GM18502 (cell line): ENCODE results near the gene ZNF350.
"Not testable (repeated sequence)": the region's sequence is repeated elsewhere in the genome, so short reads cannot be mapped to it uniquely, and the experiment has no call there.

Experiments
- ATAC-seq: cut with Tn5 transposase; IDR thresholded peaks from one replicate; pipeline ENCODE4 v1.9.1; 2021; ENCODE audit warnings: mild to moderate bottlenecking; ENCODE audit not compliant: unreplicated experiment, poor library complexity

Gene ZNF350

GRCh38 chr19:51986309-51987291 is at the start of gene ZNF350:
ZNF350 (minus strand) TSS chr19:51986840; CDS start chr19:51974360, 12,480 bp downstream.
- peak; percentile 82 for ATAC-seq

DNA sequence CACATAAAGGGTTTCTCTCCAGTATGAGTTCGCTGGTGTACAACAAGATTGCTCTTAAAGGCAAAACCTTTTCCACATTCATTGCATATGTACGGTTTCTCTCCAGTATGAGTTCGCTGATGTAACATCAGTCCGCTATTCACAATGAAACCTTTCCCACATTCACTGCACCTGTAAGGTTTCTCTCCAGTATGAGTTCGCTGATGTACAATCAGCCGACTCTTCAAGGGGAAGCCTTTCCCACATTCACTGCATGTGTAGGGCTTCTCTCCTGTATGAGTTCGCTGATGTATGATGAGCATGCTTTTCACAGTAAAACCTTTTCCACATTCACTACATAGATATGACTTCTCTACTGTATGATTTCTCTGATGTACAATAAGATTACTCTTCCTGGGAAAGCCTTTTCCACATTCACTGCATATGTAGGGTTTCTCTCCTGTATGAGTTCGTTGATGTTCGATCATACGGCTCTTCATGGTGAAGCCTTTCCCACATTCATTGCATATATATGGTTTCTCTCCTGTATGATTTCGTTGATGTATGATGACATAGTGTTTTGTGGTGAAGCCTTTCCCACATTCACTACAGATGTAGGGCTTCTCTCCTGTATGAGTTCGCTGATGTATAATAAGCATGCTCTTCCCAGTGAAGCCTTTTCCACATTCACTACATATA is 47.5 kb upstream of the ZNF350 start:
- ATAC-seq, result no peak

DNA sequence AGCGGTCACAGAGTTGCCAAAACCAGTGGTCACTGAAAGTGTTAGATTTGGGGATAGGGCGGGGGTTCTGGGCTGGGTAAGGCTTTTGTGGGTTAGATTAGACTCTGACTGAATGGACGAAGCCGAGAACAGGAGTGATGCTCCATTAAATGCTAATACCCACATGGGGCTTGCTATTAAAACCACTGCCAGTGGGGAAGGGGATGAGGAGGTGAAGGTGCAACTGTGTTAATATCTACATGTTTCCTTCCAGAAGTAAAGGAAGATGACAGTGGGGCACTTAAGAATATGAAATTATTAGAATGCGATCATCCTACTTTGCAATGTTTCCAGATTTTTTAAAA is 42.1 kb upstream of the ZNF350 start:
- ATAC-seq, result peak; percentile 43

- peak; percentile 89 for ATAC-seq
These were observed 41.6 kb upstream of the ZNF350 start, which contains the start of gene ZNF614 for GRCh38 chr19:52028027-52028779. ZNF614 (minus strand) TSS chr19:52028379; CDS start chr19:52025745, 2,634 bp downstream.

DNA sequence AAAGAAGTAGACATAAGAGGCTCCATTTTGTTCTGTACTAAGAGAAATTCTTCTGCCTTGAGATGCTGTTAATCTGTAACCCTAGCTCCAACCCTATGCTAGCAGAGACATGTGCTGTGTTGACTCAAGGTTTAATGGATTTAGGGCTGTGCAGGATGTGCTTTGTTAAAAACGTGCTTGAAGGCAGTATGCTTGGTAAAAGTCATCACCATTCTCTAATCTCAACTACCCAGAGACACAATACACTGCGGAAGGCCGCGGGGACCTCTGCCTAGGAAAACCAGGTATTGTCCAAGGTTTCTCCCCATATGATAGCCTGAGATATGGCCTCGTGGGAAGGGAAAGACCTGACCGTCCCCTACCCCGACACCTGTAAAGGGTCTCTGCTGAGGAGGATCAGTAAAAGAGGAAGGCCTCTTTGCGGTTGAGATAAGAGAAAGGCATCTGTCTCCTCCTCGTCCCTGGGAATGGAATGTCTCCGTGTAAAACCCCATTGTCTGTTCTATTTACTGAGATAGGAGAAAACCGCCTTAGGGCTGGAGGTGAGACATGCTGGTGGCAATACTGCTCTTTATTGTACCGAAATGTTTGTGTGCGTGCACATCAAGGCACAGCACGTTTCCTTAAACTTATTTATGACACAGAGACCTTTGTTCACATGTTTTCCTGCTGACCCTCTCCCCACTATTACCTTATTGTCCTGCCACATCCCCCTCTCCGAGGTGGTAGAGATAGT is 39.8 kb upstream of the ZNF350 start:
- not testable (repeated sequence) for ATAC-seq

GRCh38 chr19:52024478-52024877 is 37.8 kb upstream of the ZNF350 start:
- ATAC-seq, result not testable (repeated sequence)

DNA sequence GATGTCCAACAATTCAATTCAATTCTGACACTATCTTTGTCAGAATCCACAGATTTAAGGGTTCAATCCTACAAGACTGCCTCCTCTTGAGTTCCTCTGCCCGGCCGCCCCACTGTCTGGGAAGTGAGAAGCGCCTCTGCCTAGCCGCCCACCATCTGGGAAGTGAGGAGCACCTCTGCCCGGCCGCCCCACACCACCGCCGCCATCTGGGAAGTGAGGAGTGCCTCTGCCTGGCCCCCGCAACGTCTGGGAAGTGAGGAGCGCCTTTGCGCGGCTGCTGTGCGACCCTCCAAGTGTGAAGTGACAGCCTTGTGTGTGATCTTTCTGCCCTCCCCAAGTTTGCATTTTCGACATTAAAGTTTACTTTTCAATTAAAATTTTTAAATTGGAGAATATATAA is 35.6 kb upstream of the ZNF350 start:
- no peak for ATAC-seq

DNA sequence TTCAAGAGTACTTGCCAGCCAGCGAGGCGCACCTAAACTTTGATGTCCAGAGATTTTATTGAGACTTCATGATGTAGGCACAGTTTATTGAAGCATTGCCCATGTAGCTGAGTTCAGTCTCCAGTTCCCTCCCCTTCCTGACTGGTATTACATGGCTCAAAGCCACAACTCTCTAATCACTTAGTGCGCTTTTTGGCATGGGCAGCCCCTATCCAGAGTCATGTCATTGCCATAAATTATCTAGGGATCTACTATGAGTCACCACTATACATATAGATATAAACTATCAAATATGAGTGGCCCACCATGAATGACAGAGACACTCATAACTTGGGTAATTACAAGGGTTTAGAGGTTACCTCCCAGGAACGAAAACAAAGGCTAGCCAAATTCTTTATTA is 33.9 kb upstream of the ZNF350 start:
- no peak for ATAC-seq

DNA sequence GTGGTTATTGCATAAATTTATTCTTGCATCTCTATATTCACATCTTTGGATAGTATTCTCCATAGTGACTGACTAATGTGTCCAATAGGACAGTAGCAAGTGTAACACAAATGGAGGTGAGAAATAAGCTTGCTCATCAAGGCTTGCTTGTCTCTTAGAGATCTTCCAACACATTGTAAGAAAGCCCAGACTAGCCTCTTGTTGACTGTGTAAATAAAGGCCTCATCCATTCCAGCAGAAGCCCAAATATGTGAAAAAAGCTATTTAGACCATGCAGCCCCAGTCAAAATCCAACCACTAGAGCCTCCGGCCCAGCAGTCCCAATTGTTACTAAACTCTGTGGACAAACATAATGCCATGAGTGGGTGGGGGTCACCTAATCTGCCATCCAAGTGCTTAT is 24.0 kb upstream of the ZNF350 start:
- no peak for ATAC-seq

- ATAC-seq, result peak; percentile 94
These were observed 21.3 kb upstream of the ZNF350 start, which contains the start of gene ZNF615 for GRCh38 chr19:52007806-52008557. ZNF615 (minus strand) TSS chr19:52008211; CDS start chr19:52003711, 4,500 bp downstream.

GRCh38 chr19:52007451-52007805 is 20.8 kb upstream of the ZNF350 start:
- peak; percentile 24 for ATAC-seq

- ATAC-seq, result no peak
These were observed 7.5 kb upstream of the ZNF350 start for GRCh38 chr19:51994048-51994644.

DNA sequence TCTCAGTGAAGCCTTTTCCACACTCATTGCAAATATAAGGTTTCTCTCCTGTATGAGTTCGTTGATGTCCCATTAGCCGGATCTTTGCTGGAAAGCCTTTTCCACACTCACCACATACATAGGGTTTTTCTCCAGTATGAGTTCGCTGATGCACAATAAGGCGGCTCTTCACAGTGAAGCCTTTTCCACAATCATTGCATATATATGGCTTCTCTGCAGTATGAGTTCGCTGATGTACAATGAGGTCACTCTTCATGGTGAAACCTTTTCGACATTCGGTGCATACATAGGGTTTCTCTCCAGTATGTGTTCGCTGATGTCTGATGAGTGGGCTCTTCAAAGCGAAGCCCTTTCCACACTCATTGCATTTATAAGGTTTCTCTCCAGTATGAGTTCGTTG is 6.8 kb upstream of the ZNF350 start:
- ATAC-seq, result no peak

DNA sequence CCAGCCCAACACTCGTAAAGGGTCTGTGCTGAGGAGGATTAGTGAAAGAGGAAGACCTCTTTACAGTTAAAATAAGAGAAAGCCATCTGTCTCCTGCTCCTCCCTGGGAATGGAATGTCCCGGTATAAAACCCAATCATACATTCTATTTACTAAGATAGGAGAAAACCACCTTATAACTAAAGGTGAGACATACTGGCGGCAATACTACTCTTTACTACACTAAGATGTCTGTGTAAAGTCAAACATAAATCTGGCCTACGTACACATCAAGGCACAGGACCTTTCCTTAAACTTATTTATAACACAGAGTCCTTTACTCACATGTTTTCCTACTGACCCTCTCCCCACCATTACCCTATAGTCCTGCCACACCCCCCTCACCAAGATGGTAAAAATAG is 3.3 kb downstream of the ZNF350 start:
- ATAC-seq, result no peak

DNA sequence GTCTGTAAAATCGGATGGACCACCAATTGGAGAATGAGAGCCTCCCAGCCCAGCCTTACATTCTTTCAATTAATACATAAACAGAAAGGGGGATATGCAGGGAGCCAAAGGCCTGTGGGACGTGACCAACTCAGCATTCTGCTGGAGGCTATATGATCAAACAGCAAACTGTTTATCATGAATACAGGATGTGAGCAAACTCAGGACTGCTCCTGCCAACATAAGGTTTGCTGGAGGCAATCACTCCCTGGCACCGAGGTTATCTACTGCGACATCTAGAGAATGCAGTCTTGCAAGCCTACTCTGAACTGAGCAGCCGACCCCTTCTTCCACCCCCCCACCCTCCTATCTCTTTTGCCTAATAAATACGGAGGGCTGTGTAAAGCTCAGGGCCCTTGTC is 5.7 kb downstream of the ZNF350 start:
- not testable (repeated sequence) for ATAC-seq

GRCh38 chr19:51980116-51980736 is 6.4 kb downstream of the ZNF350 start:
- ATAC-seq, result no peak

DNA sequence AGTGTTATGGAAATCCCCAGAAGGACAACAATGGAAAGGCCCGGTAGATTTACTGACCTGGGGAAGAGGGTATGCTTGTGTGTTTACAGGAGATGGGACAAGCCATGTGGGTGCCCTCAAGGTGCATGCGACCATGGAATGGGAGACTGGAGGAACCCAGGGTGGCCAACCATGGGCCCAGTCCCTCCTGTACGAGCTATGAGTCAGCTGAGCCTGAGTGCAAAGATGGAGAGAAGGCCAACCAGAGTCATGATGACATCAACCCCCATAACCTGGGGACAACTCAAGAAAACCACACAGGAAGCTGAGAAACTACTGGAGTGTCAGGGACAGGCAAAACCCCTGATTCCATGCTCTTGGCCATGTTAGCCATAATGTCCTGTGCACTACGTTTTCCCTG is 7.8 kb downstream of the ZNF350 start:
- no peak for ATAC-seq

GRCh38 chr19:51977346-51977745 is 9.3 kb downstream of the ZNF350 start:
- ATAC-seq, result no peak
